Kidney glomerular epithelial cell (primary cell): ENCODE results near the gene FAM174B.

ENCODE experiments used
- DNase-seq: peaks from one replicate; lab custom pipeline; 2025; lab: John Stamatoyannopoulos, UW

Gene FAM174B

GRCh38 chr15:92638709-92639365 lies 16.7 kb downstream of the FAM174B start:
- no peak for DNase-seq

GRCh38 chr15:92638291-92638708 lies 17.3 kb downstream of the FAM174B start:
- DNase-seq = peak; percentile 53

GRCh38 chr15:92637626-92638025 lies 17.9 kb downstream of the FAM174B start:
- DNase-seq = no peak

GRCh38 chr15:92636908-92637481 lies 18.6 kb downstream of the FAM174B start:
- no peak for DNase-seq

GRCh38 chr15:92636401-92636907 lies 19.1 kb downstream of the FAM174B start:
- DNase-seq = no peak

GRCh38 chr15:92634671-92635201 lies 20.8 kb downstream of the FAM174B start:
- DNase-seq = no peak

- DNase-seq = no peak
These were observed 21.5 kb downstream of the FAM174B start for GRCh38 chr15:92634060-92634459.

- no peak for DNase-seq
These were observed 22.2 kb downstream of the FAM174B start for GRCh38 chr15:92633418-92633817.

- no peak for DNase-seq
These were observed 22.6 kb downstream of the FAM174B start for GRCh38 chr15:92633001-92633400.

- DNase-seq = no peak
These were observed 23.9 kb downstream of the FAM174B start for GRCh38 chr15:92631721-92632120.

- no peak for DNase-seq
These were observed 25.5 kb downstream of the FAM174B start for GRCh38 chr15:92629975-92630626.

GRCh38 chr15:92629276-92629974 lies 26.1 kb downstream of the FAM174B start:
- DNase-seq = no peak

GRCh38 chr15:92627014-92627413 lies 28.6 kb downstream of the FAM174B start:
- no peak for DNase-seq

GRCh38 chr15:92625251-92625980 lies 30.2 kb downstream of the FAM174B start:
- DNase-seq = peak; percentile 30

GRCh38 chr15:92624401-92624991 lies 31.1 kb downstream of the FAM174B start:
- no peak for DNase-seq

- no peak for DNase-seq
These were observed 32.1 kb downstream of the FAM174B start for GRCh38 chr15:92623435-92623834.

GRCh38 chr15:92621972-92622533 lies 33.5 kb downstream of the FAM174B start:
- DNase-seq = no peak

GRCh38 chr15:92620991-92621390 lies 34.6 kb downstream of the FAM174B start:
- no peak for DNase-seq

GRCh38 chr15:92619145-92620101 lies 36.2 kb downstream of the FAM174B start:
- no peak for DNase-seq
